ENCODE data around the gene ZMPSTE24.

The ZMPSTE24 gene

DNA sequence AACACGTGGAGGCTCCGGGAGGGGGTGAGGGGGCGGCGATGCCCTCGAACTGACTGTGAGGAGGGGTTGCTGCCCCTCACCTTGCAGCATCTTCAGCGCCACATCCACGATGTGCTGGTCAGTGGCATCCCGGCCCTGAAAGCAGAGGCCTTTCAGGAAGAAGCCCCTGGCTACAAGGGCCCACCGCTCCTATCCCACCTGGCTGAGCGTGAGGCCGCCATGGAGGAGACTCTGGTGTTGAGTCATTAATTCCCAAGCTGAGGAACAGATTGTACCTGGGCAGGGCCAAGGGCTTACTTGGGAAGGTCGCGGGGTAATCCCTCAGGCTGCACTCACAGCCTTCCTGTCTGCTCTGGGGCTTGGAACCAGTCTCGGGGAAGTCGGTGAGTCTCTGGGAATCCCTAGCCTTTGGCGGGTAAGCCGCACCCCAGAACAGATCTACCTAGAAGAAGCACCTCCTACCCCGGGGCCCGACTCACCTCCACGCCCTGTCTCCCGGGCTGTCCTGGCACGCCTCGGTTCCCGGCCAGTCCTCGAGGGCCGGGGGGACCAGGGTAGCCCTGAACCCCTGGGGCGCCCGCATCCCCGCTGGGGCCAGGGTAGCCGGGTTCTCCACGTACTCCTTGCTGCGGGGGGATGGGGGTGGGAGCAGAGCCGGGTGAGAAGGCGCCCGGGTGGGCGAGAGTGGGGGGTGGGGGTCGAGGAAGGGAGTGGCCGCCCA, 45.2 kb downstream of the ZMPSTE24 start:
- TF ChIP-seq, protein P1, sequence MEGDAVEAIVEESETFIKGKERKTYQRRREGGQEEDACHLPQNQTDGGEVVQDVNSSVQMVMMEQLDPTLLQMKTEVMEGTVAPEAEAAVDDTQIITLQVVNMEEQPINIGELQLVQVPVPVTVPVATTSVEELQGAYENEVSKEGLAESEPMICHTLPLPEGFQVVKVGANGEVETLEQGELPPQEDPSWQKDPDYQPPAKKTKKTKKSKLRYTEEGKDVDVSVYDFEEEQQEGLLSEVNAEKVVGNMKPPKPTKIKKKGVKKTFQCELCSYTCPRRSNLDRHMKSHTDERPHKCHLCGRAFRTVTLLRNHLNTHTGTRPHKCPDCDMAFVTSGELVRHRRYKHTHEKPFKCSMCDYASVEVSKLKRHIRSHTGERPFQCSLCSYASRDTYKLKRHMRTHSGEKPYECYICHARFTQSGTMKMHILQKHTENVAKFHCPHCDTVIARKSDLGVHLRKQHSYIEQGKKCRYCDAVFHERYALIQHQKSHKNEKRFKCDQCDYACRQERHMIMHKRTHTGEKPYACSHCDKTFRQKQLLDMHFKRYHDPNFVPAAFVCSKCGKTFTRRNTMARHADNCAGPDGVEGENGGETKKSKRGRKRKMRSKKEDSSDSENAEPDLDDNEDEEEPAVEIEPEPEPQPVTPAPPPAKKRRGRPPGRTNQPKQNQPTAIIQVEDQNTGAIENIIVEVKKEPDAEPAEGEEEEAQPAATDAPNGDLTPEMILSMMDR (IDR thresholded peaks at IDR 0.05; ENCODE audit: extremely low read depth, missing control alignments): no peak
- DNase-seq (ENCODE audit: low spot score): no peak

DNA sequence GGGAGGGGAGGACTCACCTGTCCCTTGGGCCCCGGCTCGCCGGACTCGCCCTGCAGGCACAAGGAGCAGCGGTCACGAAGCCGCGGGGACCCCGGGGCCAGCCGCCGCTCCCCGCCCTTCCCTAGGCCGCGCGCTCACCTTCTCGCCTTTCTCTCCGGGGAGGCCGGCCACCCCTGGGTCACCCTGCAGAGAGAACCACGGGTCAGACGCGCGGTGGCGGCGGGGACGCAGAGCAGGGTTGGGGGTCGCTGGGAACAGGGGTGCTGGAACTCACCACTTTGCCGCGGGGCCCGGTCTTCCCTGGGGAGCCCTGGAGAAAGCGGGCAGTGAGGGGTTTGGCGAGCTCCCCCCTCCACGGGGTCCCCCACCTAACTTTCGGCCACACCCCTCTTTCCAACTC, 45.8 kb downstream of the ZMPSTE24 start:
- TF ChIP-seq, protein P1 (IDR thresholded peaks at IDR 0.05; ENCODE audit: extremely low read depth, missing control alignments): no peak
- DNase-seq (ENCODE audit: low spot score): no peak

DNA sequence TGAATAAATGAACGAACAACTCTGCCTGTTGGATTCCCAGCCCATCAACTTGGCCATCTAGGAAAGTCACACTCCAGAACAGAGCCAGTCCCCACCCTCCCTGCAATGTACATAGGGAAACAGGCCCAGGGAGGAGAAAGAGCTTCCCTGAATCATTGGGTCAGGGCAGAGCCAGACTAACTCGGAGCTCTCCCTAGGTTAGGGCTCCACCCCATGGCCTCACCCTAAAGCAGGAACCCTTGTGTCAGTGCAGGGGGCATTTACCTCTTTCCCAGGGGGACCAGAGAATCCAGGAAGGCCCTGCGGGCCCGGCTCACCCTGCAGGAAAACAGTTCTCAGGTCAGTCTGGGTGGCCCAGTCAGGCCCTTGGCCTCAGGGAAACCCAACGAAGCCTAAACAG, 47.4 kb downstream of the ZMPSTE24 start:
- no peak for DNase-seq (ENCODE audit: low spot score)
- TF ChIP-seq, protein P1 (IDR thresholded peaks at IDR 0.05; ENCODE audit: extremely low read depth, missing control alignments): no peak

DNA sequence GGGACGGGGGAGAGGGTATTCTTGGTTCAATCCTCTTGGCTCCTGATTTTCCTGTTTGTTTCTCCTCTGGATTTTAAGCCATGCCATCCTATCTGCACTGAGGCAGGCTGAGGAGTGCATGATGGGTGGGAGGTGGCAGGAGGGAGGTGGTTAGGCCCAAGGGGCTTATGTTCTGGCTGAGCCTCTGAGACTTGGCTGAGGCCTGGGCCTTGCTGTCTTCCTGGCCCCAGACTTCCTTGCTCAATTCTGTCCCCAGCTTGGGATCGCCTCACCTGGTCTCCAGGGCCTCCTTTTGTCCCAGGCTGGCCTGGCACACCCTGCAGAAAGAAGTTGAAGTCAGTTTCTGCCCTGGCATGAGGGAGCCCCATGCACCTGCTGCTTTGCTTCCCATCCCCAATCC, 47.8 kb downstream of the ZMPSTE24 start:
- DNase-seq (ENCODE audit: low spot score): no peak
- TF ChIP-seq, protein P1 (IDR thresholded peaks at IDR 0.05; ENCODE audit: extremely low read depth, missing control alignments): no peak

DNA sequence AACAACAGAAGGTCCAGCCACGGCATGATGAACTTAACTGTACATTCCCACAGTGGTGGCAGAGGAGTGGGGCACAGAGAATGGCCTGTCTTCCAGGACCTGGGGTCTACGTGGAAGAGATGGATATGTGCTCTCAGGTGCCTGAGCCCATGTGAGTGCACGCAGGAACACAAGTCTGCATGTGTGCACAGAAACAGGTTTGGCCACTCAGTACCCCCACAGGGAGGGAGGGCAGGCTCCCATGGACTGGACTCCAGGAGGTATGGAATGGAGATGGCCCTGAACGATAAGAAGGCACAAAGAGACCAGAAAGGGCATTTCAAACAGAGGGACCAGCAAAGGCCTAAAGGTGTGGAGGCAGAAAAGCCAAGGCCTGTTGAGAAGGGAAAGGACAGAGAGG, 48.3 kb downstream of the ZMPSTE24 start:
- TF ChIP-seq, protein P1 (IDR thresholded peaks at IDR 0.05; ENCODE audit: extremely low read depth, missing control alignments): no peak
- DNase-seq (ENCODE audit: low spot score): no peak

DNA sequence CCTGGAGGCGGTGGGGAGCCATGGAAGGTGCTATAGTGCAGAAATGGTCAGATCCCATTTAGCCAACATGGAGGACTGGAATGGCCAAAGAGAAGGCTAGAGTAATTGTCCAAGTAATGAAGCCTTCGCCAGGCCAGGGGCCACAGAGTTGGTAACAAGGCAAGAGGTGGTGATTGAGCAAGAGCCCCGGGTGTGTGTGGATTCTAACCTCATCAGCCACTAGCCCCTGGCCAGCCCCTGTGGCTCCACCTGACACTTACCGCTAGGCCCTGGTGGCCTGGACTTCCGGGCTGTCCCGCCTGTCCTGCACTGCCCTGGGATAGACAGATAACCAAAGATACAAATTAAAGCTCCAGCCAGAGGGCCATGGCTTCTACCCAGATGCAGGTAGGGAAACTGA, 49.1 kb downstream of the ZMPSTE24 start:
- no peak for DNase-seq (ENCODE audit: low spot score)
- TF ChIP-seq, protein P1 (IDR thresholded peaks at IDR 0.05; ENCODE audit: extremely low read depth, missing control alignments): no peak

DNA sequence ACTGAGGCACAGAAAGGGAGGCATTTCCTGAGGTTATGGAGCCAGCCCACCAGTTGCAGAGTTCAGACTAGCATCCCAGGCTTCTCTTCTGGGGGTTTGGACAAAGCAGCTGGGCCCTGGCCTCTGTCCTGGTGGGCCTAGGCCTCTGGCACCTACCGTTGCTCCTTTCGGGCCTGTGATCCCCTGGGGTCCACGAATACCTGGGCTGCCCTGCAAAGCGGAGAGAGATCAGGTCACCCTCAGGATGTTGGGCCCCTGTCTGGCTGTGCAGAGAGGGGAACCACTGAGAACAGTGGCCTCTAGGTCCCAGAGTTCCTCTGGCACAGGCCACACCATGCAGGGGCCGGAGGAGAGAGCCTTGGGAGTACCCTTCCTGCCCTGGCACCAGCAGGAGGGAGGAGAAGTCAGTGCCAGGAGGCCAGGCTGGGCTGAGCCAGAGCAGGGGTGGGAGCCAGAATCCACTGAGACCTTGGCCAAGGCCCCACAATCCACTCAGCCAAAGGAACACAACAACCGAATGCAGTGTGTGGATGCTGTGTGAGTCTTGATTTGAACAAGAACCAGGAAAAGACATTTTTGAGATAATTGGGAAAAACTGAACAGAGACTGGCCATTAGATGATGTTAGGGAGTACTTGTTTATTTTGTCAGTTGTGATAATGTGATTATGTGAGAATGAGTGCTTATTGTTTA, 50.1 kb downstream of the ZMPSTE24 start:
- TF ChIP-seq, protein P1 (IDR thresholded peaks at IDR 0.05; ENCODE audit: extremely low read depth, missing control alignments): no peak

More for the DNA sequence above, 50.1 kb downstream of the ZMPSTE24 start:
- DNase-seq (ENCODE audit: low spot score): no peak

Measured in GM20000 (cell line).